Ectodermal cell (in vitro differentiated cells): ENCODE measurements around the gene HSPA1A.
"Not testable (repeated sequence)": the region's sequence is repeated elsewhere in the genome, so short reads cannot be mapped to it uniquely, and the experiment has no call there.

Experiments used
- H3K27ac ChIP-seq: 2 replicates; pipeline ENCODE4 v1.7.0; 2013; ENCODE audit warnings: mild to moderate bottlenecking, low read depth, low read length; ENCODE audit not compliant: insufficient read depth, poor library complexity, severe bottlenecking
- H3K27me3 ChIP-seq: 2 replicates; pipeline ENCODE4 v1.7.0; 2013; ENCODE audit warnings: mild to moderate bottlenecking, low read length; ENCODE audit not compliant: insufficient read depth, control insufficient read depth, poor library complexity, severe bottlenecking
- H3K36me3 ChIP-seq: one replicate; pipeline ENCODE4 v1.7.0; 2013; ENCODE audit warnings: low read length; ENCODE audit not compliant: control insufficient read depth, insufficient read depth
- H3K4me1 ChIP-seq: one replicate; pipeline ENCODE4 v1.7.0; 2013; ENCODE audit warnings: low read length; ENCODE audit not compliant: control insufficient read depth, insufficient read depth
- H3K4me3 ChIP-seq: 2 replicates; pipeline ENCODE4 v1.7.0; 2013; ENCODE audit warnings: low read depth, low read length, control low read depth; ENCODE audit not compliant: insufficient read depth
- H3K9me3 ChIP-seq: 2 replicates; pipeline ENCODE4 v1.7.0; 2013; ENCODE audit warnings: mild to moderate bottlenecking, low read length, moderate library complexity; ENCODE audit not compliant: control insufficient read depth
- WGBS, 2 experiments: methylation state at CpG; one replicate each; pipeline ENCODE4 v1.1.7; 2013; ENCODE audit warnings: missing lambda C conversion rate in 2 of 2; 5-methylcytosine and 5-hydroxymethylcytosine counted together

Gene HSPA1A

DNA sequence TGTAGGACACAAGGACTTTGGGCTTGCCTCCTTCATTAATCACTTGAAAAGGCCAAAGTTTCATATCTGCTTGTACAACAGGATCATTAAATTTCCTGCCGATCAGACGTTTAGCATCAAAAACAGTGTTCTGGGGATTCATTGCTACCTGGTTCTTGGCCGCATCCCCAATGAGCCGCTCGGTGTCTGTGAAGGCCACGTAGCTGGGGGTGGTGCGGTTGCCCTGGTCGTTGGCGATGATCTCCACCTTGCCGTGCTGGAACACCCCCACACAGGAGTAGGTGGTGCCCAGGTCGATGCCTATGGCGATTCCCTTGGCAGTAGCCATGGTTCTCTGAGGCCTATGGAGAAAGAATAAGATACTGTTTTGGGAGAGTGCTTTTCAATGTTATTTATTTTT is 3.7 kb upstream of the HSPA1A start:
- Histone ChIP-seq H3K4me3 (no peak overlapping the region), H3K36me3 (no peaks in the 10 kb centered on the region), H3K27ac (no peak overlapping the region), H3K9me3 (no peaks in the 10 kb centered on the region), H3K27me3 (no peaks in the 10 kb centered on the region), H3K4me1 (peaks cover 4% of the 10 kb centered on the region)
- WGBS, 2 experiments: 95 to 96% methylated on average over 12 of the region's 12 CpGs

DNA sequence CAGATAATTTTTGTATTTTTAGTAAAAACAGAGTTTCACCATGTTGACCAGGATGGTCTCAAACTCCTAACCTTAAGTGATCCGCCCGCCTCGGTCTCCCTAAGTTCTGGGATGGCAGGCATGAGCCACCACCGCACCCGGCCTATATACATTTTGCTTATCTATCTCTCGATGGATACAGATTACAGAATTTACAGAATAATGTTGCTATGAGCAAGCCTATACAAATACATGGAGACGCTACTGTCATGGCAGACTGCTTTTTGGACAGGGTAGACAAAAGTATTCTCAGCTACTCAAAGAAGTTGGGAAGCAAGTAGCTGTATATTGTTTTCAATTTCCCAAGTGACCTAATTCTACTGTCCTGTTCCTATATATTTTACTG is 1.9 kb upstream of the HSPA1A start:
- Histone ChIP-seq H3K4me1 (peaks cover 4% of the 10 kb centered on the region), H3K27ac (no peak overlapping the region), H3K27me3 (no peaks in the 10 kb centered on the region), H3K9me3 (no peaks in the 10 kb centered on the region), H3K4me3 (no peak overlapping the region), H3K36me3 (no peaks in the 10 kb centered on the region)
- 95 to 97% methylated on average over 7 of the region's 7 CpGs for WGBS, 2 experiments

DNA sequence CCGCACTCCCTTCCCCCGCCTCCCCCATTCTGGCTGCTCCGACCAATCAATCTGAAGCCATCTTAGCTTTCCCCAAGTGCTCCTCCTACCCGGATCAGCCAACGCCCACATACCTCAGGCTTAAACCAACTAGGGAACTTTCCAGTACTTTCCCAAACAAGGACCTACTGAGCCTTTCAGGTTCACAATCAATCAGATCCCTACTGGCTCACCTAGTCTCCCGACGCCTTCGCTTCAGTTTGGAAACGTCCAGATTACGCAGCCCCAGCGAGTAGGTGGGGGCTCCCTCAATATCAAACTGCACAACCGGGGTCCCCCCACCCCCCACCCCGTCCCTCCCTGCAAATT is 692 bp upstream of the HSPA1A start:
- Histone ChIP-seq H3K27ac (peak overlapping the region; percentile 95), H3K4me3 (peak overlapping the region; percentile 59), H3K27me3 (no peaks in the 10 kb centered on the region), H3K36me3 (no peaks in the 10 kb centered on the region), H3K9me3 (no peaks in the 10 kb centered on the region), H3K4me1 (peaks cover 4% of the 10 kb centered on the region)
- 0 to 1% methylated on average over 13 of the region's 13 CpGs for WGBS, 2 experiments

DNA sequence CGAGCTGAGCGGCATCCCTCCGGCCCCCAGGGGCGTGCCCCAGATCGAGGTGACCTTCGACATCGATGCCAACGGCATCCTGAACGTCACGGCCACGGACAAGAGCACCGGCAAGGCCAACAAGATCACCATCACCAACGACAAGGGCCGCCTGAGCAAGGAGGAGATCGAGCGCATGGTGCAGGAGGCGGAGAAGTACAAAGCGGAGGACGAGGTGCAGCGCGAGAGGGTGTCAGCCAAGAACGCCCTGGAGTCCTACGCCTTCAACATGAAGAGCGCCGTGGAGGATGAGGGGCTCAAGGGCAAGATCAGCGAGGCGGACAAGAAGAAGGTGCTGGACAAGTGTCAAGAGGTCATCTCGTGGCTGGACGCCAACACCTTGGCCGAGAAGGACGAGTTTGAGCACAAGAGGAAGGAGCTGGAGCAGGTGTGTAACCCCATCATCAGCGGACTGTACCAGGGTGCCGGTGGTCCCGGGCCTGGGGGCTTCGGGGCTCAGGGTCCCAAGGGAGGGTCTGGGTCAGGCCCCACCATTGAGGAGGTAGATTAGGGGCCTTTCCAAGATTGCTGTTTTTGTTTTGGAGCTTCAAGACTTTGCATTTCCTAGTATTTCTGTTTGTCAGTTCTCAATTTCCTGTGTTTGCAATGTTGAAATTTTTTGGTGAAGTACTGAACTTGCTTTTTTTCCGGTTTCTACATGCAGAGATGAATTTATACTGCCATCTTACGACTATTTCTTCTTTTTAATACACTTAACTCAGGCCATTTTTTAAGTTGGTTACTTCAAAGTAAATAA is 2.0 kb downstream of the HSPA1A start:
- not testable (repeated sequence) for H3K4me3 ChIP-seq, H3K4me1 ChIP-seq, H3K36me3 ChIP-seq, H3K9me3 ChIP-seq, H3K27ac ChIP-seq, H3K27me3 ChIP-seq
- WGBS, 2 experiments: 91 to 94% methylated on average over 14 to 15 of the region's 37 CpGs

DNA sequence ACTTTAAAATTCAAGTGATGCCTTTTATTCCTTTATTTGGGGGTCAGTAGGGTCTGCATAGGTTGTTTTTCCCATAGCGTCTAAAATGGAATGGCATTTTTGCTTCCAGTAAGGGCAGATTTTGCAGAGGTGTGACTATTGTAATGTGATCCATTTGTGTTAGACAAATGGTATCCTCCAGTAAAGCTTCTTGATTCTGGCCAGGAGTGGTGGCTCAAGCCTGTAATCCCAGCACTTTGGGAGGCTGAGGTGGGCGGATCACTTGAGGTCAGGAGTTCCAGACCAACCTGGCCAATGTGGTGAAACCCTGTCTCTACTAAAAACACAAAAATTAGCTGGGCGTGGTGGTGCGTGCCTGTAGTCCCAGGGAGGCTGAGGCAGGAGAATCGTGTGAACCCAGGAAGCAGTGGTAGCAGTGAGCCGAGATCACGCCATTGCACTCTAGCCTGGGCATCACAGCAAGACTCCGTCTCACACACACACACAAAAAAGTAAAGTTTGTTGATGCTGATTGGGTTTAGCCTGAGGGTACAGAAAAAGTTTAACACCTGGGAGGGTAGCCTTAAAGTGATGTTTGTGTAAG is 2.7 kb downstream of the HSPA1A start:
- H3K27ac ChIP-seq, H3K36me3 ChIP-seq, H3K4me3 ChIP-seq, H3K4me1 ChIP-seq, H3K27me3 ChIP-seq, H3K9me3 ChIP-seq: not testable (repeated sequence)
- WGBS, 2 experiments: 91 to 97% methylated on average over 7 to 8 of the region's 8 CpGs

DNA sequence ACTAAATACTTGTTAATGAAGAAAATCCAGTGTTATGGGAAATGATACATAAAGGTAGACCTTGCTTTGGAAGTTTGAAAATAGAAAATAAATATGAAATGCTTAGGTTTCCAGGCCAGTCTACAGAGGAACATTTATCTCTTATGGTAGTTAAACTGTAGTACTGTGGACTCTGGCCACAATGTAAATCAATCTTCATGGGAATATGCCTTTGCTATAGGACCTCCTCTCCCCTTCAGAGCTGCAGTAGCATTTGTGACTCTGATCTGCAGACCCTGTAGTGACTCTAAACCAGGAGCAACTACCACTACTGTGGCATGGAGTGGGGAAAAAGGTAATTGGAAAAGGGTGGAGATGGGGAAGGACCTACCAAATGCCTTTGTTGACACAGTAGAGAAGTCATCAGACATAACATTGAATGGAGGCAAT is 4.5 kb downstream of the HSPA1A start:
- no peaks in the 10 kb centered on the region for H3K4me1 ChIP-seq
- H3K4me3 ChIP-seq: no peak overlapping the region
- H3K27ac ChIP-seq: no peak overlapping the region

DNA sequence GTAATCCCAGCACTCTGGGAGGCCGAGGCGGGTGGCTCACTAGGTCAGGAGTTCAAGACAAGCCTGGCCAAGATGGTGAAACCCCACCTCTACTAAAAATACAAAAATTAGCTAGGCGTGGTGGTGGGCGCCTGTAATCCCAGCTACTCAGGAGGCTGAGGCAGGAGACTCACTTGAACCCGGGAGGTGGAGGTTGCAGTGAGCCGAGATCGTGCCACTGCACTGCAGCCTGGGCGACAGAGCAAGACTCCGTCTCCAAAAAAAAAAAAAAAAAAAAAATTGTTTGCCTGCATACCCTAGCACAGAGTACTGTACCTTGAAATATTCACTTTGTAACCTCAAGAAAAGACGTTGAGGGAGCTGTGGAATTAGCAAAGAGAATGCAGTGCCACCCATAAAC is 5.1 kb downstream of the HSPA1A start:
- H3K9me3 ChIP-seq, H3K4me1 ChIP-seq, H3K27ac ChIP-seq, H3K36me3 ChIP-seq, H3K27me3 ChIP-seq, H3K4me3 ChIP-seq: not testable (repeated sequence)
- 91 to 94% methylated on average over 10 of the region's 10 CpGs for WGBS, 2 experiments

More for the DNA sequence above, 4.5 kb downstream of the HSPA1A start:
- no peaks in the 10 kb centered on the region for H3K36me3 ChIP-seq
- no peaks in the 10 kb centered on the region for H3K9me3 ChIP-seq
- H3K27me3 ChIP-seq: no peaks in the 10 kb centered on the region

DNA sequence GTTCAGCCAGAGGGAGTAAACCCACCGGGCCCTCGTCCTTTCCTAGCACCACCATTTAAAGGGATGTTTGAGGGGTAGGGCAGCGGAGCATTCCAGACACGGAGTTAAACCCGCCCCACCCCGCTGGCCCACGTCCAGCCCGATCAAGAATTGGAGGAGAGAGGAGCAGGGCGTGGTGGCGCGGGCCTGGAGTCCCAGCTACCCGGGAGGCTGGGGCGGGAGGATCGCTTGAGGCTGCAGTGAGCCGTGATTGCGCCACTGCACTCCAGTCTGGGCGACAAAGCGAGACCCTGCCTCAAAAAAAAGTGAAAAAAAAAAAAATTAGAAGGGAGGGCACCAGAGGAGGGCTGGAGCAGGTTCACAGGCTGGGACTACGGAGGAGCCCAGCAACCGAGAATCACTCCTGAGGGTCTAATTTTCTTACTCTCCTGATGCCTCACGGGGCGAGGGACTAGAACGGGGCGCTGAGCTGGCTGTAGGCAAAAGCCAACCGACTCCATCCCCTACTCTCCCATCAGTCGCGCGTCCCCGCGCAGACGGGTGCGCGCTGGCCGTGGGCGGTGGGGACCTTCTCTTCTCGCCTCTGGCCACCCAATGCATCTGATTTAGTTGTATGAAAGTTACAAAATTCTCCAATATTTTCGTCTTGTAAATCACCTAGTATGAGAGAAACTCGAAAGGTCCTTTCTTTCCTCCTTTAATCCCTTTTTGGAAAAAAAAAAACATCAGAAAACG is 6.1 kb downstream of the HSPA1A start:
- Histone ChIP-seq H3K9me3 (no peaks in the 10 kb centered on the region), H3K27ac (no peak overlapping the region), H3K36me3 (no peaks in the 10 kb centered on the region), H3K27me3 (no peaks in the 10 kb centered on the region), H3K4me3 (peak overlapping the region; percentile 44), H3K4me1 (no peaks in the 10 kb centered on the region)
- WGBS, 2 experiments: 11 to 13% methylated on average over 39 of the region's 39 CpGs

DNA sequence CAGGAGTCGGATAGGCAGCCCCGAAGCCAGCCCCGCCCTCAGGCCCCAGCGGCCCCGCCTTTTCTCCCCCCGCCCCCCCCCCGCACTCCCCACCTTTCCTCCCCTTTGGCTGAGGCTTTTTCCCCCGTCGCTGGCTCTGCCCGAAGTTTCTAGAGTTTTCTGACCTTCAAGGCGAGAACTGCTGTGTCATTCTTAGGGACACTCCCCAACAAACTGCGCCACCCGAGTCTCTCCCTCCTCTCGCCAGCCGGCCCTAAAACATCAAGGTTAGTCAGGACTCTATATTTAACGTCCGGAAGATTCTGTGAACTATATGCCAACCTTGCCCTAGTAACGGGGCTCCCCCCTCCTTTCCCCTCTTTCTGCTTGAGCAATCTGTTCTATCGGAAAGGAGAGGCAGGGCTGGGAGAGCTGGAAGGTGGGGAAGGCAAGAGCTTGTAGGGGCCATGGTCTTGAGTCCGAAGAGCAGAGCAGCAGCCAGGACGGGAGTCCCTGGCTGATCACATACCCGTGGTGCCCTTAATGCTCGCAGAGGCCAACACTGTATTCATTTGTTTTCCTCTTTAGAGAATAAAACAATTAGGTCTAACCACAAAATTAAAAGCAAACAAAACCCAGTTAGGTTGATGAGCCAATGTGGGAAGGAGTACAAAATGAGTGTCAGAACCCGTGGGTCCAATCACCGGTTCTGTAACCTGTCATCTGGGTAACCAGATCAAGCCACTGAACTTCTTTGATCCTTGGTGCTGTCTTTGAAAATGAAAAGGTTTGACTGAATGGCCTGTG is 6.9 kb downstream of the HSPA1A start:
- Histone ChIP-seq H3K27ac (peak overlapping the region; percentile 78), H3K4me1 (peaks cover 4% of the 10 kb centered on the region)

More for the DNA sequence above, 6.9 kb downstream of the HSPA1A start:
- Histone ChIP-seq H3K4me3 (peak overlapping the region; percentile 44), H3K27me3 (no peaks in the 10 kb centered on the region), H3K9me3 (no peaks in the 10 kb centered on the region), H3K36me3 (no peaks in the 10 kb centered on the region)
- WGBS, 2 experiments: 7 to 8% methylated on average over 21 to 23 of the region's 25 CpGs
